Smooth muscle cell (in vitro differentiated cells): ENCODE results near the gene SPATS2. TPM values are rescaled to one million over a fixed set of nuclear protein-coding genes. Genes with fewer than 3 reads are reported as not detected.

Experiments
- DNase-seq: peaks from one replicate; lab custom pipeline; 2025; ENCODE audit not compliant: unreplicated experiment; lab: John Stamatoyannopoulos, UW
- H2AFZ ChIP-seq: fragments of 200-600 bp; sonication (generic); 2 replicates; pipeline ENCODE4 v1.6.0; 2016; ENCODE audit warnings: antibody characterized with exemption, low read depth, mild to moderate bottlenecking
- H3F3A ChIP-seq: fragments of 200-600 bp; sonication (generic); 2 replicates; pipeline ENCODE4 v1.6.0; 2017; ENCODE audit warnings: antibody characterized with exemption, low read depth
- H3K27ac ChIP-seq: fragments of 200-600 bp; sonication (generic); 2 replicates; pipeline ENCODE4 v1.5.1; 2016; ENCODE audit warnings: low read depth, mild to moderate bottlenecking
- H3K27me3 ChIP-seq: fragments of 200-600 bp; sonication (generic); 2 replicates; pipeline ENCODE4 v1.6.1; 2016; ENCODE audit warnings: low read depth, mild to moderate bottlenecking
- H3K36me3 ChIP-seq: fragments of 200-600 bp; sonication (generic); 2 replicates; pipeline ENCODE4 v1.5.1; 2016; ENCODE audit warnings: low read depth
- H3K4me1 ChIP-seq: fragments of 200-600 bp; sonication (generic); 2 replicates; pipeline ENCODE4 v1.5.1; 2016; ENCODE audit warnings: low read depth
- H3K4me2 ChIP-seq: fragments of 200-600 bp; sonication (generic); 2 replicates; pipeline ENCODE4 v1.6.0; 2016; ENCODE audit warnings: mild to moderate bottlenecking
- H3K4me3 ChIP-seq: fragments of 200-600 bp; sonication (generic); 2 replicates; pipeline ENCODE4 v1.5.1; 2016; ENCODE audit warnings: mild to moderate bottlenecking
- H3K79me2 ChIP-seq: fragments of 200-600 bp; sonication (generic); 2 replicates; pipeline ENCODE4 v1.6.0; 2016; ENCODE audit warnings: low read depth, mild to moderate bottlenecking
- H3K9ac ChIP-seq: fragments of 200-600 bp; sonication (generic); 2 replicates; pipeline ENCODE4 v1.6.0; 2016; ENCODE audit warnings: low read depth
- H3K9me3 ChIP-seq: fragments of 200-600 bp; sonication (generic); replicated peaks from 2 replicates; pipeline ENCODE4 v1.5.1; 2016; ENCODE audit warnings: low read depth
- H4K20me1 ChIP-seq: fragments of 200-600 bp; sonication (generic); 2 replicates; pipeline ENCODE4 v1.6.0; 2016; ENCODE audit warnings: low read depth
- WGBS: methylation state at CpG from one replicate; pipeline ENCODE4 v1.1.7; 2016; ENCODE audit warnings: low lambda C conversion rate; 5-methylcytosine and 5-hydroxymethylcytosine counted together
- polyA plus RNA-seq: library from polyadenylated mRNA; unstranded; fragments of >200 nt; fragmentation: Nextera tagmentation; extraction: Ambion mirVana; gene quantifications from 2 replicates; pipeline ENCODE4 v1.2.1, GENCODE V29; 2016
- total RNA-seq: library from RNA; depleted of rRNA; stranded (reverse); fragments of >200 nt; gene quantifications from 2 replicates; pipeline ENCODE4 v1.2.3, GENCODE V29; 2014
- TF ChIP-seq, protein P1 (sequence below): fragments of 200-600 bp; sonication (generic); IDR thresholded peaks from 2 replicates; pipeline ENCODE4 v1.5.1; 2017; ENCODE audit warnings: borderline replicate concordance, mild to moderate bottlenecking, antibody characterized with exemption; ENCODE audit not compliant: insufficient read depth, poor library complexity, severe bottlenecking

Gene SPATS2
- total and polyA plus RNA-seq, 2 experiments from 2014 or later, result 33.6 to 35.6 TPM

DNA sequence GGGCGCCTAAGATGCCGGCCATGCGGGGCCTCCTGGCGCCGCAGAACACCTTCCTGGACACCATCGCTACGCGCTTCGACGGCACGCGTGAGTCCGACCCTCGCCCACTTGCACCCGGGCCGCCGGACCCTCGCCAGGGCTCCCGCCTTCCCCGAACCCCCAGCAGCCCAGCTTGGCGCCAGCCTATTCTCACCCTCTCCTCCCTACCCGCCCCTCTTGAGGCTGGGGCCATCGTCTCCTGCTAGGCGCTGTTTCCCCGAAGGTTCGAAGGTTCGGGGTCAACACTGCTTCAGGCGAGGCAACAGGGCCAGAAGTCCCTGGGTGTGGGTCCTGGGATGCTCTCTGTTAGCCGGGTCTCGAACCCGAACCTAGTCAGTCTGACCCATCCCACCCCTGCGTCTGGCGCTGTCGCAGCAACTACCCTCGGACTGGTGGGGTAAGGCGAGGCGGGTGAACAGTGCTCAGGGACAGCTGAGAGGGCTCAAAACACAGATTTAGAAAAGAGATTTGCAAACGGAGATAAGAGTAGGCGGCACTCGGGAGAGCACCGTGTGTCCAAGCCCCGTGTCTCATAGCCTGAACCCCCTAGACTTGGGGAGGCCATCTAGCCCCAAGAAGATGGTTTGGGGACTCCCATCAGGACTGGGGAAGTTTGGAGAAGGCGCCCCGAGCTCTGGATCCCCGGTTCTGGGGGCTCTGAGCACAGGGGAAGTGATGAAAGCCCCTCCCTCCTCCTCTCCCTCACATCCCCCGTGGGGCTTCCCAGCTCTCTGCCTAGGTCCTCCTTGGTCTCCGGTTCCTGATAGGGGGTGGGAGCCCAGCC is 172.4 kb downstream of the SPATS2 start:
- H3K9me3 ChIP-seq, result no peaks in the 10 kb centered on the region
- TF ChIP-seq, protein P1, sequence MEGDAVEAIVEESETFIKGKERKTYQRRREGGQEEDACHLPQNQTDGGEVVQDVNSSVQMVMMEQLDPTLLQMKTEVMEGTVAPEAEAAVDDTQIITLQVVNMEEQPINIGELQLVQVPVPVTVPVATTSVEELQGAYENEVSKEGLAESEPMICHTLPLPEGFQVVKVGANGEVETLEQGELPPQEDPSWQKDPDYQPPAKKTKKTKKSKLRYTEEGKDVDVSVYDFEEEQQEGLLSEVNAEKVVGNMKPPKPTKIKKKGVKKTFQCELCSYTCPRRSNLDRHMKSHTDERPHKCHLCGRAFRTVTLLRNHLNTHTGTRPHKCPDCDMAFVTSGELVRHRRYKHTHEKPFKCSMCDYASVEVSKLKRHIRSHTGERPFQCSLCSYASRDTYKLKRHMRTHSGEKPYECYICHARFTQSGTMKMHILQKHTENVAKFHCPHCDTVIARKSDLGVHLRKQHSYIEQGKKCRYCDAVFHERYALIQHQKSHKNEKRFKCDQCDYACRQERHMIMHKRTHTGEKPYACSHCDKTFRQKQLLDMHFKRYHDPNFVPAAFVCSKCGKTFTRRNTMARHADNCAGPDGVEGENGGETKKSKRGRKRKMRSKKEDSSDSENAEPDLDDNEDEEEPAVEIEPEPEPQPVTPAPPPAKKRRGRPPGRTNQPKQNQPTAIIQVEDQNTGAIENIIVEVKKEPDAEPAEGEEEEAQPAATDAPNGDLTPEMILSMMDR, result no peak
- no peak for DNase-seq
- no peaks in the 10 kb centered on the region for H3K79me2 ChIP-seq
- H3K4me2 ChIP-seq, result no peak overlapping the region
- peaks cover 98% of the 10 kb centered on the region for H3K27me3 ChIP-seq
- no peak overlapping the region for H3K4me3 ChIP-seq
- H3K36me3 ChIP-seq, result no peaks in the 10 kb centered on the region
- 23% methylated on average over 42 of the region's 47 CpGs for WGBS
- no peak overlapping the region for H2AFZ ChIP-seq
- H4K20me1 ChIP-seq, result no peaks in the 10 kb centered on the region
- H3K4me1 ChIP-seq, result peaks cover 6% of the 10 kb centered on the region
- H3K9ac ChIP-seq, result no peak overlapping the region
- no peaks in the 10 kb centered on the region for H3F3A ChIP-seq
- H3K27ac ChIP-seq, result no peak overlapping the region

DNA sequence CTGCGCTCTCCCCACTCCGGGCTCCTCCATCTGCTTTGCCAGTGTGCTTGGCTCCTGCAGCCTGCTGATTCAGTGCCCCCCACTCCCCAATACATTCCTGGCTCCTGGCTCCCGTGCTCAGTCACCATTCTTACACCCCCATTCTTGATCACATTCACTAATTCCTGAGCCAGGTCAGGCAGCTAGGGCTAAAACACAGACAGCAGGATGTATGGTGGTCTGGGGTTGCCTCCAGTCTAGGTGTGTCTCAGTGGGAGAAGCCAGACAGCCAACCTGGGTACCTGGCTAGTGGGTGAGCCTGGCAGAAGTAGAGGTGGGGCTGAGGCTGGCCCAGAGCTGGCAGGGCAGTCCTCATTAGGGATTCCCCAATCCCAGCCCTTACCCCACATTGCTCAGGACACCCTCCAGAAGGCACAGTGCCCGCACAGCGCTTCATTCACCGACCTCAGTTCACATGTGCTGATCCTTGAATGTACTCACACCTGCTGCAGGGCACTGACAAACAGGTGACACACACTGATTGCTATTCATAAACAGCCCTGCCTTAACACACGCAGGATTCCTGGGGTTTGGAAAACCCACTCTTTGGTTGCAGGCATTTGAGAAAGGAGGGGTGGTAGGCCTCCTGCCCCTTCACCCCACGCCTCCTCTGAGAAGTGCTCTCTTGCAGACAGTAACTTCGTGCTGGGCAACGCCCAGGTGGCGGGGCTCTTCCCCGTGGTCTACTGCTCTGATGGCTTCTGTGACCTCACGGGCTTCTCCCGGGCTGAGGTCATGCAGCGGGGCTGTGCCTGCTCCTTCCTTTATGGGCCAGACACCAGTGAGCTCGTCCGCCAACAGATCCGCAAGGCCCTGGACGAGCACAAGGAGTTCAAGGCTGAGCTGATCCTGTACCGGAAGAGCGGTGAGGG is 173.2 kb downstream of the SPATS2 start:
- no peaks in the 10 kb centered on the region for H4K20me1 ChIP-seq
- peaks cover 98% of the 10 kb centered on the region for H3K27me3 ChIP-seq
- H3K79me2 ChIP-seq, result no peaks in the 10 kb centered on the region
- TF ChIP-seq, protein P1, result no peak
- no peak overlapping the region for H3K4me2 ChIP-seq
- H2AFZ ChIP-seq, result no peak overlapping the region
- H3K27ac ChIP-seq, result no peak overlapping the region
- WGBS, result 57% methylated on average over 17 of the region's 21 CpGs
- no peaks in the 10 kb centered on the region for H3K36me3 ChIP-seq
- H3K9me3 ChIP-seq, result no peaks in the 10 kb centered on the region
- H3K9ac ChIP-seq, result no peak overlapping the region
- H3K4me3 ChIP-seq, result no peak overlapping the region
- H3K4me1 ChIP-seq, result peaks cover 6% of the 10 kb centered on the region
- no peak for DNase-seq
- no peaks in the 10 kb centered on the region for H3F3A ChIP-seq

DNA sequence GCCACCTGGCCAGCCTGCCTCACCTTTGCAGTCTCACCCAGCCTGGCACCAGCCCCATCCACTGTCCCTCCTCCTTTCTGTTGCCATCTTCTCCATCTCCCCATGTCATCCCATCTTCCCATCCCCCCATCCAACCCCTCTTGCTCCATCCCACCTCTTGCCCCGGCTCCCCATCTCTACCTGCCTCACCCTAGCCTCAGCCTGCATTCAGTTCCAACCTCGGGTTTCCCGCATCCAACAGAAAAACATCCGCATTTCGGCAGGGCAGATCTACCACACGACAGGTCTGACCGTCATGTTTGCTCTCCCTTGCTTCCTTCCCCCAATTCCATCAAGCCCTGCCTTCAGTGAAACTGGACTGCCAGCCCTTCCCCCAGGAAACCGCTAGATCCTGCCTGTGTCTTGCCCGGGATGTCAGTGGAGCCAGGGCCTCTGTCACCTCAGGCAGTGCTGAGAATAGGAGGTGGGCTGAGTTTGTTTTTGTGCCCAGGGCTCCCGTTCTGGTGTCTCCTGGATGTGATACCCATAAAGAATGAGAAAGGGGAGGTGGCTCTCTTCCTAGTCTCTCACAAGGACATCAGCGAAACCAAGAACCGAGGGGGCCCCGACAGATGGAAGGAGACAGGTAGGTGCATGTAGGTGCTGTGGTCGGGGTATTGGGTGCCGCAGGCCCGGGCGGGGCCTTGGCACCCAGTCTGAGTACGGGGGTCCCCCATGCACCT is 174.0 kb downstream of the SPATS2 start:
- no peaks in the 10 kb centered on the region for H3K36me3 ChIP-seq
- no peak overlapping the region for H3K4me3 ChIP-seq
- no peak overlapping the region for H2AFZ ChIP-seq
- DNase-seq, result no peak
- H3K27ac ChIP-seq, result no peak overlapping the region
- no peaks in the 10 kb centered on the region for H4K20me1 ChIP-seq
- peaks cover 98% of the 10 kb centered on the region for H3K27me3 ChIP-seq
- no peaks in the 10 kb centered on the region for H3K79me2 ChIP-seq
- H3F3A ChIP-seq, result no peaks in the 10 kb centered on the region
- H3K9ac ChIP-seq, result no peak overlapping the region
- TF ChIP-seq, protein P1, result no peak
- H3K4me2 ChIP-seq, result no peak overlapping the region
- 84% methylated on average over 18 of the region's 18 CpGs for WGBS
- peaks cover 6% of the 10 kb centered on the region for H3K4me1 ChIP-seq
- no peaks in the 10 kb centered on the region for H3K9me3 ChIP-seq
